ENCODE data around the gene PPARD. TPM values are rescaled to one million over a fixed set of nuclear protein-coding genes. Genes with fewer than 3 reads are reported as not detected.
A peak's percentile ranks its signal among the peaks of the same experiment; 100 is the strongest.

Gene PPARD
- total and polyA plus RNA-seq, 4 donors: 4.9 to 44.1 (median 27.7) TPM

DNA sequence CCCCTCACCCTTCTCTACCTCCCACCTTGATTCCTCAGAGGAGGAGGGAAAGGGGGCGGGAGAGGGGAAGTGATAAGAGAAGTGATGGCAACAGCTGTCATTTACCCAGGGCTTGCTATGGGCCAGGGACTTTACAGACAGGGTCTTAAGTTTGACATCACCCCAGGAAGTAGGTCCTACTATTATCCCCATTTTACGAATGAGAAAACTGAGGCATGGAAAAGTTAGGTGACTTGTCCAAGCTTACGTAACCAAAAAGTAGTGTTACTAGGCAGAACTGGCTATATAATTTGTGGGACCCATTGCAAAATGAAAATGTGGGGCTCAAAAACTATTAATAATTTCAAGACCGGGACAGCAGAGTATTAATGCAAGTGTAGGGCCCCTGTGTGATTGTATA, 99.3 kb downstream of the PPARD start:
- no peaks in the 10 kb centered on the region for H3K27me3 ChIP-seq (ENCODE audit: control insufficient read depth, insufficient read depth, low read length)
- H3K36me3 ChIP-seq (ENCODE audit: control insufficient read depth, insufficient read depth, low read length): no peaks in the 10 kb centered on the region
- DNase-seq (ENCODE audit: low read depth in 4 of 6, low spot score in 6 of 6): no peak
- H3K27ac ChIP-seq (ENCODE audit: low read depth, low read length): no peak overlapping the region
- no peaks in the 10 kb centered on the region for H3K9me3 ChIP-seq (ENCODE audit: control insufficient read depth, insufficient read depth, low read length)
- H3K4me1 ChIP-seq (ENCODE audit: control insufficient read depth, insufficient read depth, low read length): no peaks in the 10 kb centered on the region
- H3K4me3 ChIP-seq (ENCODE audit: low read depth, low read length): no peak overlapping the region
- 100% methylated on average over 1 of the region's 4 CpGs for WGBS (ENCODE audit: insufficient coverage)

- no peak overlapping the region for H3K27ac ChIP-seq (ENCODE audit: low read depth, low read length)
- H3K9me3 ChIP-seq (ENCODE audit: control insufficient read depth, insufficient read depth, low read length): no peaks in the 10 kb centered on the region
- no peak for DNase-seq (ENCODE audit: low read depth in 4 of 6, low spot score in 6 of 6)
- H3K36me3 ChIP-seq (ENCODE audit: control insufficient read depth, insufficient read depth, low read length): no peaks in the 10 kb centered on the region
- WGBS (ENCODE audit: insufficient coverage): 86% methylated on average over 5 of the region's 5 CpGs
- no peak overlapping the region for H3K4me3 ChIP-seq (ENCODE audit: low read depth, low read length)
- no peaks in the 10 kb centered on the region for H3K27me3 ChIP-seq (ENCODE audit: control insufficient read depth, insufficient read depth, low read length)
- H3K4me1 ChIP-seq (ENCODE audit: control insufficient read depth, insufficient read depth, low read length): no peaks in the 10 kb centered on the region
These were observed 100.3 kb downstream of the PPARD start for GRCh38 chr6:35442693-35443092.

- 98% methylated on average over 6 of the region's 9 CpGs for WGBS (ENCODE audit: insufficient coverage)
- no peak for DNase-seq (ENCODE audit: low read depth in 4 of 6, low spot score in 6 of 6)
- no peak overlapping the region for H3K4me3 ChIP-seq (ENCODE audit: low read depth, low read length)
- H3K36me3 ChIP-seq (ENCODE audit: control insufficient read depth, insufficient read depth, low read length): no peaks in the 10 kb centered on the region
- no peaks in the 10 kb centered on the region for H3K9me3 ChIP-seq (ENCODE audit: control insufficient read depth, insufficient read depth, low read length)
- no peaks in the 10 kb centered on the region for H3K27me3 ChIP-seq (ENCODE audit: control insufficient read depth, insufficient read depth, low read length)
- H3K4me1 ChIP-seq (ENCODE audit: control insufficient read depth, insufficient read depth, low read length): no peaks in the 10 kb centered on the region
- H3K27ac ChIP-seq (ENCODE audit: low read depth, low read length): no peak overlapping the region
These were observed 101.1 kb downstream of the PPARD start for GRCh38 chr6:35443341-35444030.

DNA sequence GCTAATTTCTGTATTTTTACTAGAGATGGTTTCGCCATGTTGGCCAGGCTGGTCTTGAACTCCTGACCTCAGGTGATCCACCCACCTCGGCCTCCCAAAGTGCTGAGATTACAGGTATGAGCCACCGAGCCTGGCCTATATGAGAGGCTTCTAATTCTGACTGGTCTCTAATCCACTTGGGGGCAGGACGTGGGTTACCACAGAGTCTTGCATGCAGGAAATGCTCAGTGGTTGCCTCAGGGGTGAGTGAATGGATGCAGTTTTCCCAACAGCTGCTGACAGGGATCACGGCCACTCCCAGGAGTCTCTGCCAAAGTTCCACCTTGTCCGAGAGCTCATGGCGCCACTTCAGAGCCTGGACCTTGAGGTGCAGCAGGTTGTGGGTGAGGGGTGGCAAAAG, 103.3 kb downstream of the PPARD start:
- H3K27me3 ChIP-seq (ENCODE audit: control insufficient read depth, insufficient read depth, low read length): no peaks in the 10 kb centered on the region
- H3K4me3 ChIP-seq (ENCODE audit: low read depth, low read length): no peak overlapping the region
- WGBS (ENCODE audit: insufficient coverage): 95% methylated on average over 7 of the region's 7 CpGs
- DNase-seq (ENCODE audit: low read depth in 4 of 6, low spot score in 6 of 6): no peak
- H3K9me3 ChIP-seq (ENCODE audit: control insufficient read depth, insufficient read depth, low read length): no peaks in the 10 kb centered on the region
- no peaks in the 10 kb centered on the region for H3K36me3 ChIP-seq (ENCODE audit: control insufficient read depth, insufficient read depth, low read length)
- H3K27ac ChIP-seq (ENCODE audit: low read depth, low read length): no peak overlapping the region
- no peaks in the 10 kb centered on the region for H3K4me1 ChIP-seq (ENCODE audit: control insufficient read depth, insufficient read depth, low read length)

DNA sequence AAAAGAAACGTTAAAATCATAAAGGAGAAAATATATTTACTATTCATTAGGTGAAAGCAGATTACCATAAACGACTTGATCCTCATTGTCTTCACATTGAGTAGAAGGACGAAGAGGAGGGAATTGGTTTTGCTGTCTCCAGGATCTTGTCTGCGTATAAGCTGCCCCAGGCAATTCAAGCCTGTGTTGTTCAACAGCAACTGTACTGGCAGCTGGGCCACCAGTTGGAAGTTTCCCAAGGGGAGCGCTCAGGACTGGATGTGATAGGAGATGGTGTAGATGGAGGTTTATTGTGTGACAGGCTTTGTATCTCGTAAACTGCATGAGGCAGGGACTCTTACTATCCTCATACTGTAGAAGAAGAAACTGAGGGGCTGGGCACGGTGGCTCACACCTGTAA, 105.8 kb downstream of the PPARD start:
- 67% methylated on average over 1 of the region's 7 CpGs for WGBS (ENCODE audit: insufficient coverage)
- Histone ChIP-seq H3K4me3 (ENCODE audit: low read depth, low read length) (no peak overlapping the region), H3K27me3 (ENCODE audit: control insufficient read depth, insufficient read depth, low read length) (no peaks in the 10 kb centered on the region), H3K4me1 (ENCODE audit: control insufficient read depth, insufficient read depth, low read length) (peaks cover 8% of the 10 kb centered on the region), H3K36me3 (ENCODE audit: control insufficient read depth, insufficient read depth, low read length) (no peaks in the 10 kb centered on the region), H3K27ac (ENCODE audit: low read depth, low read length) (no peak overlapping the region), H3K9me3 (ENCODE audit: control insufficient read depth, insufficient read depth, low read length) (no peaks in the 10 kb centered on the region)
- peak in 1 of 6 donors; percentile 41 for DNase-seq (ENCODE audit: low read depth in 4 of 6, low spot score in 6 of 6)

GRCh38 chr6:35449287-35449881, 107.0 kb downstream of the PPARD start:
- DNase-seq (ENCODE audit: low read depth in 4 of 6, low spot score in 6 of 6): peak in 3 of 6 donors; percentile 43 to 89 (median 85)
- Histone ChIP-seq H3K4me1 (ENCODE audit: control insufficient read depth, insufficient read depth, low read length) (peaks cover 14% of the 10 kb centered on the region), H3K36me3 (ENCODE audit: control insufficient read depth, insufficient read depth, low read length) (no peaks in the 10 kb centered on the region), H3K9me3 (ENCODE audit: control insufficient read depth, insufficient read depth, low read length) (no peaks in the 10 kb centered on the region), H3K27ac (ENCODE audit: low read depth, low read length) (no peak overlapping the region), H3K27me3 (ENCODE audit: control insufficient read depth, insufficient read depth, low read length) (no peaks in the 10 kb centered on the region), H3K4me3 (ENCODE audit: low read depth, low read length) (no peak overlapping the region)
- WGBS (ENCODE audit: insufficient coverage): 32% methylated on average over 10 of the region's 14 CpGs

- peak overlapping the region; percentile 29 for H3K27ac ChIP-seq (ENCODE audit: low read depth, low read length)
These were observed 109.2 kb downstream of the PPARD start for GRCh38 chr6:35451354-35452182.

DNA sequence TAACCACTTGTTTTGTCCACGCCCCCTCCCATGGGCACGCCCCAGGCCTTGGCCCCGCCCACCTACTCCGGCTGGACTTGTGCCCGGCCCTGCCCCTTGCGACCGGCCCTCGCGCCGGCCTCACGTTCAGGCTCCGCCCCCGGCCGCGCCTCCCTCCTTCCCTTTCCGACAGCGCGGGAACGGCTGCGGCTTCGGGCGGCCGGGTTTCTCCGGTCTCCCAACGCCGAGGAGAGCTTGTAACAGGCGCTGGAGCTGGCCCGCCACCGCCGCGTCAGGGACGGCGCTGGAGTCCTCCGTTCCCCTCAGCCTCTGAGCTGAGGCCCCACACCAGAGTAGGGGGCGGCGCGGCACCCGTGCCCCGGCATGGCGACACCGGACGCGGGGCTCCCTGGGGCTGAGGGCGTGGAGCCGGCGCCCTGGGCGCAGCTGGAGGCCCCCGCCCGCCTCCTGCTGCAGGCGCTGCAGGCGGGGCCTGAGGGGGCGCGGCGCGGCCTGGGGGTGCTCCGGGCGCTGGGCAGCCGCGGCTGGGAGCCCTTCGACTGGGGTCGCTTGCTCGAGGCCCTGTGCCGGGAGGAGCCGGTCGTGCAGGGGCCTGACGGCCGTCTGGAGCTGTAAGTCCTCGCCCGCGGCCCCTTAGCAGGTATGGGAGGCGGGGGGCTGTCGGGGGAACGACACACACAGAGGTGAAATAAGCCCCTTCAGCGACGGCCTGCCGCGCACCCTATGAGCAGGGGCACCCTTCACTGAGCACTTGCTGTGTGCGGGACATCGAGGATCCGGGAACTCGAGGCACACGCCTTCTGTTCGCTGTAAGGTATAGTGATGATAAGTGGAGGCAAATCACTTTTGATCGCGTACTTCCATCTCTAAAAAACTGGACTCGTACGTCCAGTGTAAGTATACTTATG, 110.1 kb downstream of the PPARD start, which contains the start of gene FANCE:
Gene FANCE (plus strand): TSS at position 156 of the 908 bp plus-strand sequence. CDS start 208 bp downstream, at position 364.
- H3K9me3 ChIP-seq (ENCODE audit: control insufficient read depth, insufficient read depth, low read length): no peaks in the 10 kb centered on the region
- peaks cover 15% of the 10 kb centered on the region for H3K4me1 ChIP-seq (ENCODE audit: control insufficient read depth, insufficient read depth, low read length)
- no peaks in the 10 kb centered on the region for H3K27me3 ChIP-seq (ENCODE audit: control insufficient read depth, insufficient read depth, low read length)
- peak within 1 kb of the TSS; percentile 52 for H3K27ac ChIP-seq (ENCODE audit: low read depth, low read length)
- peaks cover 18% of the 10 kb centered on the region for H3K36me3 ChIP-seq (ENCODE audit: control insufficient read depth, insufficient read depth, low read length)
- H3K4me3 ChIP-seq (ENCODE audit: low read depth, low read length): peak within 1 kb of the TSS; percentile 56
- under 1% methylated on average over 85 of the region's 87 CpGs for WGBS (ENCODE audit: insufficient coverage)
- peak; percentile 57 to 95 (median 80) for DNase-seq (ENCODE audit: low read depth in 4 of 6, low spot score in 6 of 6)

More at GRCh38 chr6:35451354-35452182, 109.2 kb downstream of the PPARD start:
- peak in 2 of 6 donors; percentile 14 to 40 for DNase-seq (ENCODE audit: low read depth in 4 of 6, low spot score in 6 of 6)
- Histone ChIP-seq H3K9me3 (ENCODE audit: control insufficient read depth, insufficient read depth, low read length) (no peaks in the 10 kb centered on the region), H3K4me1 (ENCODE audit: control insufficient read depth, insufficient read depth, low read length) (peaks cover 15% of the 10 kb centered on the region), H3K4me3 (ENCODE audit: low read depth, low read length) (peak overlapping the region; percentile 56), H3K27me3 (ENCODE audit: control insufficient read depth, insufficient read depth, low read length) (no peaks in the 10 kb centered on the region), H3K36me3 (ENCODE audit: control insufficient read depth, insufficient read depth, low read length) (peaks cover 10% of the 10 kb centered on the region)
- WGBS (ENCODE audit: insufficient coverage): 22% methylated on average over 5 of the region's 20 CpGs

DNA sequence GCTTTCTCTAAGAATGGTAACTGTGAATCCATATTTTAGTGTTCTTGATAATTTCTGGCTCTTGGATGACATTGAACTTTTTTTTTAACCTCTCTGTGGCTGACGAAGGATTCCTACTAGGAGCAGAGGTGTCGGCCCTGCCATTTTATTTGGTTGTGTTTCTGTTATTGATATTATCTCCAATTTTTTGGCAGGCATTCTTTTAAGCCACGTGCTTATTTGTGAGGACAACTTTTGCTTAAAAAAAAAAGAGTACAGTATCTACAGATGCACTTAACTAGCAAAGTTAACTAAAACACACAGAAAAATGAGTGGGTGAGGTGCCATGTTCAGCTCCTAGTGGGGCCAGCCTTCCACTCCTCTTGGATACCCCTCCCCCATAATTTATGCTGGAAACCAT, 110.9 kb downstream of the PPARD start:
- Histone ChIP-seq H3K36me3 (ENCODE audit: control insufficient read depth, insufficient read depth, low read length) (peaks cover 24% of the 10 kb centered on the region), H3K4me3 (ENCODE audit: low read depth, low read length) (peak overlapping the region; percentile 56)

More for the DNA sequence above, 110.9 kb downstream of the PPARD start:
- Histone ChIP-seq H3K9me3 (ENCODE audit: control insufficient read depth, insufficient read depth, low read length) (no peaks in the 10 kb centered on the region), H3K4me1 (ENCODE audit: control insufficient read depth, insufficient read depth, low read length) (peaks cover 15% of the 10 kb centered on the region), H3K27me3 (ENCODE audit: control insufficient read depth, insufficient read depth, low read length) (no peaks in the 10 kb centered on the region), H3K27ac (ENCODE audit: low read depth, low read length) (no peak overlapping the region)
- no CpG with 5 or more reads among the region's 3 CpGs for WGBS (ENCODE audit: insufficient coverage)
- DNase-seq (ENCODE audit: low read depth in 4 of 6, low spot score in 6 of 6): no peak

Data from spinal cord (tissue), 10 donors.